Osteoblast (primary cell): Measurements from ENCODE around the gene PRCP. TPM values are rescaled to one million over a fixed set of nuclear protein-coding genes. Genes with fewer than 3 reads are reported as not detected.
"Not testable (repeated sequence)": the region's sequence is repeated elsewhere in the genome, so short reads cannot be mapped to it uniquely, and the experiment has no call there.

Experiments used
- DNase-seq: peaks from one replicate; pipeline ENCODE4 v3.0.0; 2011; ENCODE audit warnings: low spot score, mixed read lengths; ENCODE audit not compliant: insufficient read length; ENCODE audit errors: missing footprints
- H2AFZ ChIP-seq: 2 replicates; pipeline ENCODE4 v1.6.0; 2011; ENCODE audit warnings: mild to moderate bottlenecking, low read length
- H3K27ac ChIP-seq: 2 replicates; pipeline ENCODE4 v1.5.1; 2011; ENCODE audit warnings: mild to moderate bottlenecking, low read depth, low read length, moderate library complexity
- H3K27me3 ChIP-seq: 2 replicates; pipeline ENCODE4 v1.6.0; 2012; ENCODE audit warnings: mild to moderate bottlenecking, control low read depth, inconsistent platforms, low read length, moderate library complexity; ENCODE audit not compliant: insufficient read depth
- H3K36me3 ChIP-seq: 2 replicates; pipeline ENCODE4 v1.5.1; 2011; ENCODE audit warnings: mild to moderate bottlenecking, low read length, control low read depth, moderate library complexity; ENCODE audit not compliant: insufficient read depth
- H3K4me1 ChIP-seq: 2 replicates; pipeline ENCODE4 v1.5.1; 2011; ENCODE audit warnings: mild to moderate bottlenecking, low read length, control low read depth, moderate library complexity; ENCODE audit not compliant: insufficient read depth
- H3K4me2 ChIP-seq: 2 replicates; pipeline ENCODE4 v1.6.0; 2011; ENCODE audit warnings: mild to moderate bottlenecking, low read length; ENCODE audit not compliant: insufficient read depth
- H3K4me3 ChIP-seq: fragments of 200-600 bp; sonication (generic); 3 replicates; pipeline ENCODE4 v1.5.1; 2012; ENCODE audit warnings: mild to moderate bottlenecking, low read length, inconsistent platforms; ENCODE audit not compliant: insufficient read depth
- H3K79me2 ChIP-seq: 2 replicates; pipeline ENCODE4 v1.6.0; 2012; ENCODE audit warnings: mild to moderate bottlenecking, low read length, control low read depth, inconsistent platforms; ENCODE audit not compliant: insufficient read depth
- H3K9me3 ChIP-seq: 2 replicates; pipeline ENCODE4 v1.5.1; 2011; ENCODE audit warnings: low read depth, low read length, control low read depth
- H4K20me1 ChIP-seq: 2 replicates; pipeline ENCODE4 v1.6.0; 2012; ENCODE audit warnings: mild to moderate bottlenecking, low read length, control low read depth; ENCODE audit not compliant: insufficient read depth
- total RNA-seq: library from RNA; depleted of rRNA; stranded (reverse); fragments of >200 nt; gene quantifications from 2 replicates; pipeline ENCODE4 v1.2.3, GENCODE V29; 2012
- TF ChIP-seq, protein P1 (sequence below): IDR thresholded peaks from 2 replicates; pipeline ENCODE4 v1.5.1; 2011; ENCODE audit warnings: mild to moderate bottlenecking, low read depth, low read length, moderate library complexity; ENCODE audit errors: extremely low read depth

The PRCP gene
- total RNA-seq, 1 donor: 52.5 TPM

DNA sequence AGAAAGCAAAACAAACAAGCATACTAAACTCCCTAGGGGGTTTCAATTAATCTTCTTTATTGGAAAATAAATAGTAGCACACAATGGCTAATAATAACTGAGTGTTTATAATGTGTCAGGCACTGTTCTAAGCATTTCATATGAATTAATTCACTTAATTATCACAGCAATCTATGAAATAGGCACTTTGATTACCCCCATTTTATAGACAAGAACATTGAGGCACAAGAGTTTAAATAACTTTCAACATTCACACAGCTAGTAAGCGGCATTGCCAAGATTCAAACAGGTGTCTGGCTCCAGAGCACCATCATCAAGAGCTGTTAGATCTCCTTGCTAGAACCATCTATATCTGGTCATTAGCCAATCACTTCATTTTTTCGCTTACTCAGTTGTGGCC, 43.1 kb downstream of the PRCP start:
- Histone ChIP-seq H3K4me1 (peaks cover 44% of the 10 kb centered on the region), H3K36me3 (no peaks in the 10 kb centered on the region), H3K4me3 (no peak overlapping the region), H3K27me3 (no peaks in the 10 kb centered on the region), H2AFZ (no peak overlapping the region), H3K27ac (no peak overlapping the region), H3K79me2 (peaks cover 10% of the 10 kb centered on the region), H4K20me1 (no peaks in the 10 kb centered on the region), H3K9me3 (no peaks in the 10 kb centered on the region), H3K4me2 (no peak overlapping the region)
- no peak for DNase-seq
- TF ChIP-seq, protein P1, sequence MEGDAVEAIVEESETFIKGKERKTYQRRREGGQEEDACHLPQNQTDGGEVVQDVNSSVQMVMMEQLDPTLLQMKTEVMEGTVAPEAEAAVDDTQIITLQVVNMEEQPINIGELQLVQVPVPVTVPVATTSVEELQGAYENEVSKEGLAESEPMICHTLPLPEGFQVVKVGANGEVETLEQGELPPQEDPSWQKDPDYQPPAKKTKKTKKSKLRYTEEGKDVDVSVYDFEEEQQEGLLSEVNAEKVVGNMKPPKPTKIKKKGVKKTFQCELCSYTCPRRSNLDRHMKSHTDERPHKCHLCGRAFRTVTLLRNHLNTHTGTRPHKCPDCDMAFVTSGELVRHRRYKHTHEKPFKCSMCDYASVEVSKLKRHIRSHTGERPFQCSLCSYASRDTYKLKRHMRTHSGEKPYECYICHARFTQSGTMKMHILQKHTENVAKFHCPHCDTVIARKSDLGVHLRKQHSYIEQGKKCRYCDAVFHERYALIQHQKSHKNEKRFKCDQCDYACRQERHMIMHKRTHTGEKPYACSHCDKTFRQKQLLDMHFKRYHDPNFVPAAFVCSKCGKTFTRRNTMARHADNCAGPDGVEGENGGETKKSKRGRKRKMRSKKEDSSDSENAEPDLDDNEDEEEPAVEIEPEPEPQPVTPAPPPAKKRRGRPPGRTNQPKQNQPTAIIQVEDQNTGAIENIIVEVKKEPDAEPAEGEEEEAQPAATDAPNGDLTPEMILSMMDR: no peak

DNA sequence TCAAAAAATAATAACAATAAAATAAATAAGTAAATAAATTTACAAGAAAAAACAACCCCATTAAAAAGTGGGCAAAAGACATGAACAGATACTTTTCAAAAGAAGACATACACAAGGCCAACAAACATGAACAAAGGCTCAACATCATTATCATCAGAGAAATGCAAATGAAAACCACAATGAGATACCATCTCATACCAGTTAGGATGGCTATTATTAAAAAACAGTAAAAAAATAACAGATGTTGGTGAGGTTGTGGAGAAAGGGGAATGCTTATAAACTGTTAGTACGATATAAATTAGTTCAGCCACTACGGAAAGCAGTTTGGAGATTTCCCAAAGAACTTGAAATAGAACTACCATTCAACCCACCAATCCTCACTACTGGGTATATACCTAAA, 44.6 kb downstream of the PRCP start:
- no peaks in the 10 kb centered on the region for H4K20me1 ChIP-seq
- no peak overlapping the region for H2AFZ ChIP-seq
- no peaks in the 10 kb centered on the region for H3K36me3 ChIP-seq
- no peak overlapping the region for H3K4me2 ChIP-seq
- no peaks in the 10 kb centered on the region for H3K9me3 ChIP-seq
- peaks cover 13% of the 10 kb centered on the region for H3K79me2 ChIP-seq
- no peaks in the 10 kb centered on the region for H3K27me3 ChIP-seq
- no peak for DNase-seq
- peaks cover 44% of the 10 kb centered on the region for H3K4me1 ChIP-seq
- H3K4me3 ChIP-seq: no peak overlapping the region
- TF ChIP-seq, protein P1: no peak
- H3K27ac ChIP-seq: no peak overlapping the region

DNA sequence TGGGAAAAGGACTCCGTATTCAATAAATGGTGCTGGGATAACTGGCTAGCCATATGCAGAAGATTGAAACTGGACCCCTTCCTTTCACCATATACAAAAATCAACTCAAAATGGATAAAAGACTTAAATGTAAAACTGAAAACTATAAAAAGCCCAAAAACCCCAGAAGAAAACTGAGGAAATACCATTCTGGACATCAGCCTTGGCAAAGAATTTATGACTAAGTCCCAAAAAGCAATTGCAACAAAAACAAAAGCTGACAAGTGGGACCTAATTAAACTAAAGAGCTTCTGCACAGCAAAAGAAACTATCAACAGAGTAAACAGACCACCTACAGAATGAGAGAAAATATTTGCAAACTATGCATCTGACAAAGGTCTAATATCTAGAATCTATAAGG, 45.3 kb downstream of the PRCP start:
- Histone ChIP-seq H3K79me2 (peaks cover 13% of the 10 kb centered on the region), H3K4me2 (peak overlapping the region; percentile 70), H3K4me1 (peaks cover 42% of the 10 kb centered on the region), H3K4me3 (peak overlapping the region; percentile 23)
- not testable (repeated sequence) for H3K36me3 ChIP-seq, H3K27me3 ChIP-seq, H2AFZ ChIP-seq, H3K27ac ChIP-seq, H4K20me1 ChIP-seq, H3K9me3 ChIP-seq, DNase-seq

DNA sequence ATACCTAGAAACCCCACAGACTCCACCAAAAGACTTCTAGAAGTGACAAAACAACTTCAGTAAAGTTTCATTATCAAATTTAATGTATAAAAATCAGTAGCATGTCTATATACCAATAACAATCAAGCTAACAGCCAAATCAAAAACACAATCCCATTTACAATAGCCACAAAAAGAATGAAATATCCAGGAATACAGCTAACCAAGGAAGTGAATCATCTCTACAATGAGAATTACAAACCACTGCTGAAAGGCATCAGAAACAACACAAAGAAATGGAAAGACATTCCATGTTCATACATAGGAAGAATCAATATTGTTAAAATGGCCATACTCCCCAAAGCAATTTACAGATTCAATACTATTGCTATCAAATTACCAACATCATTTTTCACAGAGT, 46.0 kb downstream of the PRCP start:
- Histone ChIP-seq H3K9me3 (no peaks in the 10 kb centered on the region), H3K79me2 (peaks cover 13% of the 10 kb centered on the region), H4K20me1 (no peaks in the 10 kb centered on the region), H3K27ac (peak overlapping the region; percentile 17), H3K36me3 (no peaks in the 10 kb centered on the region), H3K4me3 (peak overlapping the region; percentile 23), H3K27me3 (no peaks in the 10 kb centered on the region), H2AFZ (no peak overlapping the region), H3K4me2 (peak overlapping the region; percentile 70), H3K4me1 (peaks cover 36% of the 10 kb centered on the region)
- TF ChIP-seq, protein P1: no peak
- peak; percentile 25 for DNase-seq

DNA sequence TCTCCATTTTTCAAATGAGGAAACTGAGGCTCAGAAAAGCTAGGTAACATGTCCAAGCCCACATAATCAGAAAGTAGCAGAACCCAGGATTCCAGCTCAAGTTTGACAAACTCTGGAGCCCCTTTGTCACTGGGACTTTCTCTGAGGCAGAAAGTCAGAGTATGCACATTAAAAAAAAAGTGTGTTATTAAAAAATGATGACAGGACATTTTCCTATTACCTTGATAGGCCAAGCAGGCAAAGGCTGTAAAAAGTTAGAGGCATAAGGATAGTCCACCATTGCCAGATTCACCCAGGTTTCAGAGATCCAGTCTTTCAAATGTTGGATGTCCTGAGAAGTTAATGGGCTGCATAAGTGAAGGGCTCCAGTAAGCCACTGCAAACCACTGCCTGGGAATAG, 51.4 kb downstream of the PRCP start:
- H3K4me2 ChIP-seq: no peak overlapping the region
- H3K9me3 ChIP-seq: no peaks in the 10 kb centered on the region

More for the DNA sequence above, 51.4 kb downstream of the PRCP start:
- Histone ChIP-seq H3K4me1 (peaks cover 1% of the 10 kb centered on the region), H3K79me2 (peaks cover 10% of the 10 kb centered on the region), H3K4me3 (no peak overlapping the region), H2AFZ (no peak overlapping the region), H3K27ac (no peak overlapping the region), H3K36me3 (no peaks in the 10 kb centered on the region), H4K20me1 (no peaks in the 10 kb centered on the region), H3K27me3 (no peaks in the 10 kb centered on the region)
- TF ChIP-seq, protein P1: no peak
- DNase-seq: no peak
